GM19239 (cell line): ENCODE data around the gene COG2.
"Not testable (repeated sequence)": the region's sequence is repeated elsewhere in the genome, so short reads cannot be mapped to it uniquely, and the experiment has no call there.

Experiments
- DNase-seq: peaks from one replicate; pipeline ENCODE4 v3.0.0; 2011; ENCODE audit warnings: low spot score; ENCODE audit not compliant: insufficient read length
- FAIRE-seq: peaks from 2 replicates; lab custom pipeline; 2011; peaks lifted over from hg19 to GRCh38; lab: Jason Lieb, UNC

COG2 gene

GRCh38 chr1:230709619-230710542, 67.6 kb downstream of the COG2 start:
- DNase-seq = no peak
- FAIRE-seq = no peak

- FAIRE-seq = no peak
- no peak for DNase-seq
These were observed 68.2 kb downstream of the COG2 start for GRCh38 chr1:230710543-230710904.

- no peak for DNase-seq
- FAIRE-seq = no peak
These were observed 69.0 kb downstream of the COG2 start for GRCh38 chr1:230711245-230711644.

GRCh38 chr1:230712470-230712942, 70.2 kb downstream of the COG2 start:
- DNase-seq (no peak), FAIRE-seq (no peak)

- FAIRE-seq = no peak
- DNase-seq = no peak
These were observed 70.9 kb downstream of the COG2 start for GRCh38 chr1:230713138-230713537.

- no peak for FAIRE-seq
- DNase-seq = no peak
These were observed 71.2 kb downstream of the COG2 start for GRCh38 chr1:230713547-230713914.

GRCh38 chr1:230713915-230714764, 71.9 kb downstream of the COG2 start, which contains the start of gene AGT:
Gene AGT (minus strand): TSS chr1:230714122. CDS start chr1:230710823, 3,299 bp downstream.
- DNase-seq (no peak), FAIRE-seq (no peak)

- DNase-seq (no peak), FAIRE-seq (no peak)
These were observed 73.2 kb downstream of the COG2 start for GRCh38 chr1:230715510-230715909.

- not testable (repeated sequence) for FAIRE-seq, DNase-seq
These were observed 74.2 kb downstream of the COG2 start for GRCh38 chr1:230716453-230716852.

GRCh38 chr1:230717251-230717650, 75.0 kb downstream of the COG2 start:
- FAIRE-seq (no peak), DNase-seq (no peak)

GRCh38 chr1:230721849-230722522, 79.7 kb downstream of the COG2 start:
- DNase-seq, FAIRE-seq: not testable (repeated sequence)

- DNase-seq (no peak), FAIRE-seq (no peak)
These were observed 83.2 kb downstream of the COG2 start for GRCh38 chr1:230725256-230726012.

GRCh38 chr1:230728710-230729392, 86.6 kb downstream of the COG2 start:
- no peak for DNase-seq
- FAIRE-seq = no peak

- DNase-seq = no peak
- no peak for FAIRE-seq
These were observed 88.7 kb downstream of the COG2 start for GRCh38 chr1:230730977-230731376.

GRCh38 chr1:230735447-230735846, 93.2 kb downstream of the COG2 start:
- DNase-seq (no peak), FAIRE-seq (no peak)

GRCh38 chr1:230737622-230738262, 95.5 kb downstream of the COG2 start:
- DNase-seq (no peak), FAIRE-seq (no peak)

GRCh38 chr1:230739564-230740290, 97.4 kb downstream of the COG2 start:
- no peak for FAIRE-seq
- no peak for DNase-seq
